Skeletal muscle cell (primary cell): Measurements from ENCODE around the gene MACO1.
"Not testable (repeated sequence)": the region's sequence is repeated elsewhere in the genome, so short reads cannot be mapped to it uniquely, and the experiment has no call there.

ENCODE experiments used
- DNase-seq: peaks from one replicate; pipeline ENCODE4 v3.0.0-alpha.2; 2010; ENCODE audit warnings: low read depth
- H3K4me3 ChIP-seq: 2 replicates; pipeline ENCODE4 v1.5.1; 2011; ENCODE audit warnings: low read depth, mild to moderate bottlenecking, control low read depth, low read length, moderate library complexity

Gene MACO1

GRCh38 chr1:25419339-25419738, 11.4 kb upstream of the MACO1 start:
- H3K4me3 ChIP-seq, DNase-seq: not testable (repeated sequence)

GRCh38 chr1:25420715-25421114, 10.0 kb upstream of the MACO1 start, which contains the start of gene RHCE:
RHCE (minus strand) TSS chr1:25420825; CDS start chr1:25420786, 39 bp downstream.
- DNase-seq, H3K4me3 ChIP-seq: not testable (repeated sequence)

GRCh38 chr1:25423206-25423605, 7.5 kb upstream of the MACO1 start:
- DNase-seq, H3K4me3 ChIP-seq: not testable (repeated sequence)

- DNase-seq, result no peak
These were observed 5.3 kb upstream of the MACO1 start for GRCh38 chr1:25425098-25426085.

GRCh38 chr1:25427696-25428095, 3.0 kb upstream of the MACO1 start:
- DNase-seq, result no peak
- H3K4me3 ChIP-seq, result no peak overlapping the region

More at GRCh38 chr1:25425098-25426085, 5.3 kb upstream of the MACO1 start:
- H3K4me3 ChIP-seq, result no peak overlapping the region

- DNase-seq, result no peak
- H3K4me3 ChIP-seq, result no peak overlapping the region
These were observed 2.1 kb upstream of the MACO1 start for GRCh38 chr1:25428475-25429166.

- DNase-seq, result no peak
These were observed 527 bp downstream of the MACO1 start for GRCh38 chr1:25430967-25431881.

GRCh38 chr1:25431955-25432719, 1.4 kb downstream of the MACO1 start:
- peak overlapping the region; percentile 84 for H3K4me3 ChIP-seq
- DNase-seq, result no peak

More at GRCh38 chr1:25430967-25431881, 527 bp downstream of the MACO1 start:
- H3K4me3 ChIP-seq, result peak overlapping the region; percentile 84

- H3K4me3 ChIP-seq, result no peak overlapping the region
- DNase-seq, result no peak
These were observed 2.2 kb downstream of the MACO1 start for GRCh38 chr1:25432749-25433388.

- no peak for DNase-seq
- no peak overlapping the region for H3K4me3 ChIP-seq
These were observed 2.9 kb downstream of the MACO1 start for GRCh38 chr1:25433389-25434186.

GRCh38 chr1:25435397-25436108, 4.9 kb downstream of the MACO1 start:
- DNase-seq, result no peak
- peak overlapping the region; percentile 0 for H3K4me3 ChIP-seq

GRCh38 chr1:25437672-25438071, 7.0 kb downstream of the MACO1 start:
- no peak overlapping the region for H3K4me3 ChIP-seq
- no peak for DNase-seq

GRCh38 chr1:25439287-25439686, 8.6 kb downstream of the MACO1 start:
- no peak overlapping the region for H3K4me3 ChIP-seq
- DNase-seq, result no peak

GRCh38 chr1:25442178-25442577, 11.5 kb downstream of the MACO1 start:
- no peak for DNase-seq
- H3K4me3 ChIP-seq, result no peak overlapping the region

GRCh38 chr1:25443030-25443699, 12.5 kb downstream of the MACO1 start:
- DNase-seq, result no peak
- no peak overlapping the region for H3K4me3 ChIP-seq

GRCh38 chr1:25444604-25445003, 13.9 kb downstream of the MACO1 start:
- not testable (repeated sequence) for H3K4me3 ChIP-seq, DNase-seq
